HG03103 (cell line): ENCODE results near the gene PDP2.

Experiments
- ATAC-seq: cut with Tn5 transposase; IDR thresholded peaks from one replicate; pipeline ENCODE4 v1.9.1; 2021; ENCODE audit warnings: low read depth; ENCODE audit not compliant: unreplicated experiment

Gene PDP2

GRCh38 chr16:66902648-66903543 is 22.6 kb downstream of the PDP2 start:
- ATAC-seq, result no peak

DNA sequence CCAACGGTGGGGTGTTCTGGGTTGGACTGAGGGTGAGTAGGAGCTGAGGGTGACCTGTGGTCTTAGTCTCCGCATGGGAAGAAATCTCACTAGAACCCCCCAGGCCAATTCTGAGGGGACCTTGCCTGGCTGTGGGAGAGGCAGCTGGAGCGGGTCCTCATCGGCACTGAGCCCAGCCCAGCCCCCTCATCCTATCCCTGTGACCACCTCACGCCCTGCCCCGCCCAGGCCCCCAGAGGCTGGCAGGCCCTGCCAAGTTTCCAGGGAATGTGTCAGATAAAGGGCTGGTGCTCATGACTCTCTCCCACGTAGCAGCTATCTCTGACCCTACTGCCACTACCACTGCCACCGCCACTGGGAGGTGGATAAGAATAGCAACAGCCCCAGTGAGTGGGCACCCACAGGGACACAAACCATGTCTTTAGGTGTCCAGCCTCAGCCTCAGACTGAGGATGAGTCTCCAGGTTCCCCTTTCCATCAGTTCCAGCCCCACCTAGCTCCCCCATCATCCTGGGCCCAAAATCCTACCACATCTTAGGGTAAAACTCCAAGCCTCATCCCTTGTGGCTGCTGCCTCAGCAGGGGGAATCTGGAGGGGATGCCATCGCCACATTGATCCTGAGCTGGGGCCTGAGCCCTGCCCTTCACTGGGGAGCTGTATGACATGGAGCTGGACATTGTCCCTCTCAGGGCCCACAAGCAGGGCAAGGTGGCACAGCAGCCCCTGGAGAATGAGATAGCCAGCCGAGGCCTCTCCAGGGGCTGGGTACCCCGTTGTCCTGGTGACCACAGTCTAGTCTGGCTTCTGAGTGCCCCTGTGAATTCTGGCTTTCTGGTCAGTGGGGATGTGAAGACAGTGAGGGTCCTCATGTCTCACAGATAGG is 23.5 kb downstream of the PDP2 start:
- ATAC-seq, result no peak

GRCh38 chr16:66904428-66904845 is 24.1 kb downstream of the PDP2 start:
- no peak for ATAC-seq

DNA sequence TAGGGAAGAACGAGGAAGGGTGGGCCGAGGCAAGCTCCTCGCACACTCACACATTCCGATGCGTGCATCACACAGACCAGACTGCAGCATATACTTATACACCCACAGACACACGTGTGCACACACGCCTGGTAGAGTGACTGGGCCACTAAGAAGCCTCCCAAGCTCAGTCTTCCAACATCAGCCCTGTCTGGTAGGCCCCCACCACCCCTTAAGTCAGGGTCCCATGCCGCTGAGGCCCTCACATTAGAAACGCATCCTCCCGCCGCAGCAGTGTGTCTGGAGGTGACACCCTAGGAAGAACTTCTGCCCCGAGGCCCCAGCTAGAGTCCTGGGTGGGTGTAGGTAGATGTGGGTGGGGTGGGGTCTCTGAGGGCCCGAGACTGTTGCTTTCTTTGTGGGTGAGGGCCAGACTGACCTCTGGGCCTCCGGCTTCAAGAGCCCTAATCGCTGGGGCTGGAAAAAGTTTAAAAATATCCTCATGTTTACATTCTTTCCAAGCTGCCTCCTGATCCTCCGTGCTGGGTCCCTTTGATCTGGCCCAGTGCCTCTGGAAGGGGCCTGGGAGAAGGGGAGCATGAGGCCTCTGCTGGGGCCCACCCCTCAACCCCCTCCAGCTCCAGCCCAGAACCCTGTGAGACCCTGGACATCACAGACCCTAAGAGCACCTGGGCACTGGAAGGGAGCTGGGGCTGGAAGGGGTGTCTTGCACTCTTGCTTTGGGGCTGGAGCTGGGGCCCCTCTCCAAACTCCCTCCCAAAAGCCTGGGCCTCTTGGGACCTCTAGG is 24.7 kb downstream of the PDP2 start:
- ATAC-seq, result no peak

GRCh38 chr16:66905633-66906539 is 25.6 kb downstream of the PDP2 start:
- ATAC-seq, result no peak

GRCh38 chr16:66906916-66907836 is 26.9 kb downstream of the PDP2 start:
- no peak for ATAC-seq

DNA sequence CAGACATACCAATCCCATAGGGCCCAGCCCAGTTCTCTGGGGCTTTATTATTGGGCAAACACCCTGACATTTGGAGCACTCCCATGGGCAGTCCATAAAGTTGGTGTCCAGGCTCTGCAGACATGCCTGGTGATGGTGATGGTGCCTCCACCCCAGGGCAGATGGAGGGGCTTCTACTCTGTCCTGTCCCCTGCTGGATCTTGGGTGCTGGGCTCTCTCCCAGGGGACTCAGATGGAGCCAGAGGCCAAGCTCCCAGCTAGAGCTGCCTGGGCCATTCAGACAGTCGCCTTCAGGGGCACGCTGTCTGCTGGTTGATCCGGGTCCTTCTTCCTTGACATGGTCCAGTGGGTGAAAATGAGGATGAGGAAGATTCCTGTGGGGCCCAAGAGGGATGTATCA is 27.8 kb downstream of the PDP2 start:
- ATAC-seq, result no peak

GRCh38 chr16:66908762-66909559 is 28.6 kb downstream of the PDP2 start:
- ATAC-seq, result no peak

- ATAC-seq, result no peak
These were observed 30.0 kb downstream of the PDP2 start for GRCh38 chr16:66910175-66910940.

DNA sequence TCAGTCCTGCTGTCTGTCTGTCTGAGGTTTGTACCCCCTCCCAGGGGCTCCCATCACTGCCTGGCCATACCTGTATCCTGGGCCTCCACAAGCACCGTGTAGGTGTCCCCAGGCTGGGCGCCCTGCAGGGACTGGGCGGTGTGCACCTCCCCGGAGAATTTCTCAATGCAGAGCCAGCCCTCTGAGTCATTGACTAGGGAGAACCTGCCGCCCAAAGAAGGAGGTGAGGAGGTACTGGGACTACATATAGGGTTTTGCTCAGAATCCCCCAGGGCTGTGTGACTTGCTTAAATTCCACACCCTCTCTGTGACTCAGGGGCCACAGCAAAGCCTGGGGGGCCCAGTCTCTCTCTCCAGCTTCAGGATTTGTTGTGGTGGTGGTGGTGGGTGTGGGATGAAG is 30.8 kb downstream of the PDP2 start:
- ATAC-seq, result no peak

- no peak for ATAC-seq
These were observed 31.5 kb downstream of the PDP2 start for GRCh38 chr16:66911801-66912200.

GRCh38 chr16:66913081-66913480 is 32.8 kb downstream of the PDP2 start:
- ATAC-seq, result no peak

DNA sequence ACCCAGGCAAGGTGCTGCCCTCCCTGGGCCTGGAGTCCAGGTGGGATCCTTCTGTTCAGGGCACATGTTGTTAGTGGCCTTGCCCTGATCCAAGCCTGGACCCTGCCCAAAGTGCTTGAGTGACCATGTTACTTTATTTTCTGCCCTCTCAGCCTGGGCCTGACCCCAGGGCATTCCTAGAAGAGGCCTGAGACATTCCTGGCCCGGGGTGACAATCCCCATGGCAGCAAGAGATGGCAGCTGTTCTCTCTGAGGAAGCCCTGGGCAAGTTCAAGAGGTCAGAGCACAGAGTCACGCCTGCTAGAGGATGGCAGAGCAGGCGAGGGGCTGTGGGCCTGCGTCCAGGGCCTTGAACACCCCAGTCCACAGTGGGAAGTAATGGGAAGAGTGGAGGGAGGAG is 33.4 kb downstream of the PDP2 start:
- ATAC-seq, result no peak

- ATAC-seq, result no peak
These were observed 34.2 kb downstream of the PDP2 start for GRCh38 chr16:66914541-66914940.

DNA sequence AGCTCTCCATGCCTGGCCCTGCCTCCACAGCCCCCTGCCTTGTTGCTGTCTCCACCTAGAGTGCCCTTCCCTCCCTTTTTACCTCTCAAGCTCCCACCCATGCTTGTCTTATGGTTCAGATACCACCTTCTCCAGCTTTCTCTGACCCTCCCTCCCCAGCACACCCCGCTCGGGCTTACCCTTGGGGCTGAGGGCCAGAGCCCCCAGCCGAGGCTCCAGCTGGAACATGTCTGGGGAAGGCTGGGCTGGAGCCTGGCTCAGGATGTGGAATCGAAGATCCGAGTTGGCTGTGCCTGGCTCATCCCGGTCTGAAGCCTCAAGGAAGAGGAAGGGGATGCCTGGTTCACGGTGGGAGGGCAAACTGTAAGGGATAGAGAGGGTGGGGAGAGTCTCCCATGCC is 34.7 kb downstream of the PDP2 start:
- ATAC-seq, result no peak

GRCh38 chr16:66916518-66916917 is 36.2 kb downstream of the PDP2 start:
- no peak for ATAC-seq

GRCh38 chr16:66917741-66918140 is 37.4 kb downstream of the PDP2 start:
- no peak for ATAC-seq
